HG02610 (cell line): ENCODE data around the gene PLB1.

Experiments used
- ATAC-seq: cut with Tn5 transposase; IDR thresholded peaks from one replicate; pipeline ENCODE4 v1.9.1; 2021; ENCODE audit warnings: mild to moderate bottlenecking, moderate library complexity; ENCODE audit not compliant: unreplicated experiment

The PLB1 gene

GRCh38 chr2:28493636-28494035 lies 2.2 kb upstream of the PLB1 start:
- no peak for ATAC-seq

GRCh38 chr2:28496781-28497180 lies 921 bp downstream of the PLB1 start:
- no peak for ATAC-seq

- no peak for ATAC-seq
These were observed 1.3 kb downstream of the PLB1 start for GRCh38 chr2:28497206-28497605.

GRCh38 chr2:28499282-28499681 lies 3.4 kb downstream of the PLB1 start:
- no peak for ATAC-seq

GRCh38 chr2:28505361-28505760 lies 9.5 kb downstream of the PLB1 start:
- no peak for ATAC-seq

- ATAC-seq: no peak
These were observed 10.5 kb downstream of the PLB1 start for GRCh38 chr2:28506112-28506910.

- ATAC-seq: no peak
These were observed 12.2 kb downstream of the PLB1 start for GRCh38 chr2:28507796-28508764.

GRCh38 chr2:28509361-28509760 lies 13.5 kb downstream of the PLB1 start:
- ATAC-seq: no peak

GRCh38 chr2:28510184-28510583 lies 14.3 kb downstream of the PLB1 start:
- no peak for ATAC-seq

- no peak for ATAC-seq
These were observed 16.2 kb downstream of the PLB1 start for GRCh38 chr2:28511871-28512606.

GRCh38 chr2:28512607-28512965 lies 16.7 kb downstream of the PLB1 start:
- no peak for ATAC-seq

GRCh38 chr2:28513097-28513496 lies 17.2 kb downstream of the PLB1 start:
- ATAC-seq: no peak

- ATAC-seq: no peak
These were observed 19.4 kb downstream of the PLB1 start for GRCh38 chr2:28515176-28515751.

- ATAC-seq: no peak
These were observed 20.6 kb downstream of the PLB1 start for GRCh38 chr2:28516430-28516829.

GRCh38 chr2:28516950-28517349 lies 21.1 kb downstream of the PLB1 start:
- no peak for ATAC-seq

GRCh38 chr2:28521663-28522062 lies 25.8 kb downstream of the PLB1 start:
- ATAC-seq: no peak

GRCh38 chr2:28522481-28522880 lies 26.6 kb downstream of the PLB1 start:
- ATAC-seq: no peak

- no peak for ATAC-seq
These were observed 28.0 kb downstream of the PLB1 start for GRCh38 chr2:28523902-28524301.

- ATAC-seq: no peak
These were observed 29.6 kb downstream of the PLB1 start for GRCh38 chr2:28525481-28525880.

- no peak for ATAC-seq
These were observed 30.8 kb downstream of the PLB1 start for GRCh38 chr2:28526527-28527132.
